ENCODE results near the gene CCDC51. TPM values are rescaled to one million over a fixed set of nuclear protein-coding genes. Genes with fewer than 3 reads are reported as not detected.

Gene CCDC51
- total RNA-seq, 1 donor from 2014 or later = 11.5 TPM

DNA sequence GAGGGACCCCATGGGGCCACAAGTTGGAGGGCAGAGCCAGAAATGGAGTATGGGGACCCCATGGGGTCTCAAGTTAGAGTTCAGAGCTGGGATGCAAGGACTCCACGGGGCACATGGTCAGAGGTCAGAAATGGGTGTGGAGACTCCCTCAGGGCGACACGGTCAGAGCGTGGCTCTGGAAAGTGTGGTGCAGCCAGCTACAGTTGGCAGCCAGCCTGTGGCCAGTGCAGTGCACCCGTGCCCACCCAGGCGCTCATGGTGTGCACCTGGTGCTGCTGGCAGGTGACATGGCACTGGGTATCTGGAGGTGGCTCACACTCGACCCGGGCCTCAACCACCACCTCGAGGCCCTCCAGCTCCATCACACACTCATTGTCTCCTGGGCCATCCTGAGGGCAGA is 21.3 kb downstream of the CCDC51 start:
- no peak overlapping the region for H3K4me3 ChIP-seq
- no peaks in the 10 kb centered on the region for H3K27me3 ChIP-seq
- DNase-seq (ENCODE audit: extremely low spot score in 2 of 2) = no peak
- peaks cover 32% of the 10 kb centered on the region for H3K4me1 ChIP-seq
- H3K36me3 ChIP-seq = peaks cover 0 to 68% of the 10 kb centered on the region in 2 donors
- intact Hi-C loops (cut with DNase I) = no loop called here
- H3K27ac ChIP-seq = no peak overlapping the region
- TF ChIP-seq, protein P1, sequence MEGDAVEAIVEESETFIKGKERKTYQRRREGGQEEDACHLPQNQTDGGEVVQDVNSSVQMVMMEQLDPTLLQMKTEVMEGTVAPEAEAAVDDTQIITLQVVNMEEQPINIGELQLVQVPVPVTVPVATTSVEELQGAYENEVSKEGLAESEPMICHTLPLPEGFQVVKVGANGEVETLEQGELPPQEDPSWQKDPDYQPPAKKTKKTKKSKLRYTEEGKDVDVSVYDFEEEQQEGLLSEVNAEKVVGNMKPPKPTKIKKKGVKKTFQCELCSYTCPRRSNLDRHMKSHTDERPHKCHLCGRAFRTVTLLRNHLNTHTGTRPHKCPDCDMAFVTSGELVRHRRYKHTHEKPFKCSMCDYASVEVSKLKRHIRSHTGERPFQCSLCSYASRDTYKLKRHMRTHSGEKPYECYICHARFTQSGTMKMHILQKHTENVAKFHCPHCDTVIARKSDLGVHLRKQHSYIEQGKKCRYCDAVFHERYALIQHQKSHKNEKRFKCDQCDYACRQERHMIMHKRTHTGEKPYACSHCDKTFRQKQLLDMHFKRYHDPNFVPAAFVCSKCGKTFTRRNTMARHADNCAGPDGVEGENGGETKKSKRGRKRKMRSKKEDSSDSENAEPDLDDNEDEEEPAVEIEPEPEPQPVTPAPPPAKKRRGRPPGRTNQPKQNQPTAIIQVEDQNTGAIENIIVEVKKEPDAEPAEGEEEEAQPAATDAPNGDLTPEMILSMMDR (IDR thresholded peaks at IDR 0.05) = no peak
- TF ChIP-seq POLR2A (IDR thresholded peaks at IDR 0.05) (no peak), POLR2AphosphoS5 (IDR thresholded peaks at IDR 0.05; ENCODE audit: insufficient read depth in 1 of 2, low read depth in 1 of 2) (no peak)
- H3K9me3 ChIP-seq = no peaks in the 10 kb centered on the region

DNA sequence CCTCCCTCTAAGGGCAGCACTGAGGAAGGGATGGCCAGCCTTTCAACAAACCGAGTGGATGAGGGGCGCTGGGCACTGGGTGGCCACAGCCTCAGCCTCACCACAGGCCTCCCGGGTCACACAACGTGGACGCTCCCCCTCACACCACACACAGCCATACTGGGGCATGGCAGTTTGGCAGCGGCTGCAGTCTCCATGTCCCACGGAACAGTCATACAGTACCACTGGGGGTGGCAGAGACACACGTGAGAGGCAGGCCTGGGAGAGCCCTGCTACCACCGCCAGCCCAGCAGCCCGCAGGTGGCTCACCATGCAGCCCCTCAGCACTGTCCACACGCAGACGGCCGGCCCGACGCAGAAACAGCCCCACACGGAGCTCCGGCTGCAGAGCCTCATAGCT is 21.8 kb downstream of the CCDC51 start:
- H3K27ac ChIP-seq = no peak overlapping the region
- H3K27me3 ChIP-seq = no peaks in the 10 kb centered on the region
- H3K4me3 ChIP-seq = no peak overlapping the region
- TF ChIP-seq POLR2A (IDR thresholded peaks at IDR 0.05) = no peak
- TF ChIP-seq, protein P1 (IDR thresholded peaks at IDR 0.05) = no peak
- no peak for TF ChIP-seq POLR2AphosphoS5 (IDR thresholded peaks at IDR 0.05; ENCODE audit: insufficient read depth in 1 of 2, low read depth in 1 of 2)
- peaks cover 31% of the 10 kb centered on the region for H3K4me1 ChIP-seq
- no peak for DNase-seq (ENCODE audit: extremely low spot score in 2 of 2)
- intact Hi-C loops (cut with DNase I) = no loop called here
- H3K9me3 ChIP-seq = no peaks in the 10 kb centered on the region
- H3K36me3 ChIP-seq = peaks cover 0 to 68% of the 10 kb centered on the region in 2 donors

DNA sequence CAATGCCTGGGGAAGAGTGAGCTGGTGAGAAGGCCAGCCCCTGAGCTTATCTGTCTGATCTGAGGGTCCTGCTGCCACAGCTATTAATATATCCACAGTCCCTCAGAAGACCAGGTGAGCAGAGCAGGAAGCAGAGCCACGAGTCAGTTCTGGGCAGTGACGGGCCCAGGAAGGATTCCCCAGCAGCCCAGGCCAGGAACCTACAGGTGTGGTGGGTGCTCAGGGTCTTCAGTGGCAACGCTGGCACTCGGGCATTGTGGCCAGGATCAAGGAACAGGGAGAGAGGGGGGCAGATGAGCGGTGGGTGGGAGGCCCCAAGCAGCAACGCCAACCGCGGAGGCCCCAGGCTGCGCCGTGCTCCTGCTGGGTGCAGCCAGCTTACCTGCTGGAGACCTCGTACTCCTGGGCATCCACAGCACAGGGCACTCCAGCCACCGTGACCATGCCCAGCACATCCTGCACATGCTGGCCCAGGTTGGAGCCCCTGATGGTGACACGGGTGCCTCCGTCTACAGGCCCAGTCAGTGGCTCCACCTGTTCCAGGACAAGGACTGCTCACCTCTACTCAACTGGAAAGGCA is 22.3 kb downstream of the CCDC51 start:
- peaks cover 0 to 66% of the 10 kb centered on the region in 2 donors for H3K36me3 ChIP-seq
- peaks cover 29% of the 10 kb centered on the region for H3K4me1 ChIP-seq
- intact Hi-C loops (cut with DNase I) = no loop called here
- TF ChIP-seq POLR2AphosphoS5 (IDR thresholded peaks at IDR 0.05; ENCODE audit: insufficient read depth in 1 of 2, low read depth in 1 of 2) (no peak), POLR2A (IDR thresholded peaks at IDR 0.05) (no peak)
- TF ChIP-seq, protein P1 (IDR thresholded peaks at IDR 0.05) = no peak
- H3K27ac ChIP-seq = no peak overlapping the region
- no peaks in the 10 kb centered on the region for H3K9me3 ChIP-seq
- no peak for DNase-seq (ENCODE audit: extremely low spot score in 2 of 2)
- no peaks in the 10 kb centered on the region for H3K27me3 ChIP-seq
- H3K4me3 ChIP-seq = no peak overlapping the region

DNA sequence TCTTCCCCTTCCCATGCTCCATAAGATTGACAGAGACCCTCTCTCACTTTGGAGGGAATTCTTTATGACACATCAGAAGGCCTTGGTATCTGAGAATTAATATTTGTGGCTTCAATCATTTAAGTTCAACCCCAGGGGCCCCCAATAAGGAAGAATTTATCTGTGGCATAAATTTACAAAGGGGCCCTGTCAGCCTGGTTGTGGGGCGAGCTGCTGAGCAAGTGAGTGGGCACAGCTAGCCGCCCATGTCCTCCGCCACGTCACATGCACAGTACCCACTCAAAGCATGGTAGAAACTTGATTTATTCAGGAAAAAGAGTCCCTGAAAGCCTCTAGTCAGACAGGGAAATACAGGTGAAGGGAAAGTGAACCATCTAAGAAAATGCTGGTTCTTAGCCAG is 23.4 kb downstream of the CCDC51 start:
- Histone ChIP-seq H3K36me3 (peaks cover 0 to 75% of the 10 kb centered on the region in 2 donors), H3K27me3 (no peaks in the 10 kb centered on the region), H3K4me3 (no peak overlapping the region), H3K9me3 (no peaks in the 10 kb centered on the region), H3K27ac (no peak overlapping the region), H3K4me1 (peaks cover 21% of the 10 kb centered on the region)
- TF ChIP-seq, protein P1 (IDR thresholded peaks at IDR 0.05) = no peak
- intact Hi-C loops (cut with DNase I) = no loop called here
- DNase-seq (ENCODE audit: extremely low spot score in 2 of 2) = no peak

DNA sequence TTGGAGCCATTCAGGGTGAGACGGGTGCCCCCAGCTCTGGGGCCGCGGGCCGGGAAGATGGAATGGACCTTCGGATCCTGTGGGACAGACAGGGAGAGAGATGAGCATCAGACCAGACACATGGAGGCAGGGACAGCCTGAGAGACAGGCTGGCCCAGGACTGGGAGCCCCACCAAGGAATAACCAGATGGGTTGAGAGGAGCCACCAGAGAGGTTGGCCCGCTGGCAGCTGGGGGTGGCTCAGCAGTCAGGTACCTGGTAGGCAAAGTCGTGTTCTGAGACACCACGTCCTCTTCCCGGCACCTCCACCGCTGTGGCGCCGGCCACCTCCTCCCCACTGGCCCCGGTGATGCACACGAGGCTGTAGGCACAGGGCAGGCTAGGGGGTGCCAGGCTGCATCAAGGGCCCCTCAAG is 23.8 kb downstream of the CCDC51 start:
- Histone ChIP-seq H3K36me3 (peaks cover 0 to 80% of the 10 kb centered on the region in 2 donors), H3K9me3 (no peaks in the 10 kb centered on the region), H3K4me1 (peaks cover 19% of the 10 kb centered on the region), H3K27me3 (no peaks in the 10 kb centered on the region), H3K27ac (no peak overlapping the region), H3K4me3 (no peak overlapping the region)
- no peak for DNase-seq (ENCODE audit: extremely low spot score in 2 of 2)
- intact Hi-C loops (cut with DNase I) = no loop called here
- TF ChIP-seq, protein P1 (IDR thresholded peaks at IDR 0.05) = no peak
- TF ChIP-seq POLR2AphosphoS5 (IDR thresholded peaks at IDR 0.05; ENCODE audit: insufficient read depth in 1 of 2, low read depth in 1 of 2) (no peak), POLR2A (IDR thresholded peaks at IDR 0.05) (no peak)
